D721Med (cell line): ENCODE data around the gene ZNF598.

Experiments
- DNase-seq: peaks from one replicate; pipeline ENCODE4 v3.0.0; 2011; ENCODE audit warnings: low spot score; ENCODE audit not compliant: insufficient read length
- FAIRE-seq: peaks from 2 replicates; lab custom pipeline; 2011; peaks lifted over from hg19 to GRCh38; lab: Jason Lieb, UNC
- CTCF ChIP-seq: IDR thresholded peaks from 2 replicates; pipeline ENCODE4 v1.5.1; 2012; ENCODE audit warnings: mild to moderate bottlenecking, control low read depth; ENCODE audit not compliant: insufficient read depth; ENCODE audit errors: missing control alignments

ZNF598 gene

GRCh38 chr16:1950047-1950446, 59.6 kb downstream of the ZNF598 start:
- FAIRE-seq (no peak), DNase-seq (no peak)
- TF ChIP-seq CTCF = no peak

GRCh38 chr16:1949507-1949906, 60.1 kb downstream of the ZNF598 start:
- FAIRE-seq (no peak), DNase-seq (no peak)
- no peak for TF ChIP-seq CTCF
